Natural killer cell treated with Interleukin-12 subunit alpha and Interleukin-12 subunit beta and Interleukin-15 and Interleukin-18, amount 100 ng/mL, for 72 hours (primary cell): Measurements from ENCODE around the gene MTHFD2L. TPM values are rescaled to one million over a fixed set of nuclear protein-coding genes. Genes with fewer than 3 reads are reported as not detected.
"Not testable (repeated sequence)": the region's sequence is repeated elsewhere in the genome, so short reads cannot be mapped to it uniquely, and the experiment has no call there.

ENCODE experiments used
- ATAC-seq, 2 donors: fragments of 150-1000 bp; cut with Tn5 transposase in 1 of 2; sonication (Bioruptor Pico), chemical (Tn5 transposase) in 1 of 2; 2 replicates each; pipeline ENCODE4 v1.10.0; 2021
- DNase-seq: peaks from one replicate; pipeline ENCODE4 v3.0.0; 2022; ENCODE audit warnings: low spot score
- H3K27ac Mint-ChIP-seq, 2 donors: 1 replicate in 1 of 2; 2 replicates in 1 of 2; pipeline ENCODE4 v1.8.0; 2022; ENCODE audit warnings: mixed read lengths in 2 of 2, mild to moderate bottlenecking in 1 of 2, moderate library complexity in 1 of 2
- H3K27me3 Mint-ChIP-seq, 2 donors: 1 replicate in 1 of 2; 2 replicates in 1 of 2; pipeline ENCODE4 v1.8.0; 2022; ENCODE audit warnings: mixed read lengths in 2 of 2
- H3K36me3 Mint-ChIP-seq: one replicate; pipeline ENCODE4 v1.8.0; 2022; ENCODE audit warnings: mixed read lengths
- H3K4me1 Mint-ChIP-seq, 2 donors: 1 replicate in 1 of 2; 2 replicates in 1 of 2; pipeline ENCODE4 v1.8.0; 2022; ENCODE audit warnings: low read depth in 2 of 2, mixed read lengths in 2 of 2, mild to moderate bottlenecking in 1 of 2
- H3K4me3 Mint-ChIP-seq: one replicate; pipeline ENCODE4 v1.8.0; 2022; ENCODE audit warnings: mixed read lengths
- H3K9me3 Mint-ChIP-seq: 2 replicates; pipeline ENCODE4 v1.8.0; 2022; ENCODE audit warnings: mixed read lengths
- total RNA-seq, 2 donors: library from RNA; stranded (reverse); gene quantifications; one replicate each; pipeline ENCODE4 v1.2.3, GENCODE V29; 2022

MTHFD2L gene
- total RNA-seq, 2 donors from 2014 or later = 8.4 to 14.5 TPM

- Mint-ChIP-seq H3K27me3 (no peaks in the 10 kb centered on the region), H3K36me3 (peaks cover 4% of the 10 kb centered on the region), H3K27ac (no peak overlapping the region), H3K4me1 (no peaks in the 10 kb centered on the region), H3K9me3 (no peaks in the 10 kb centered on the region), H3K4me3 (no peak overlapping the region)
- ATAC-seq (peak in 1 of 2 donors; percentile 85), DNase-seq (no peak)
Observed at GRCh38 chr4:74181219-74181618, 23.3 kb downstream of the MTHFD2L start.

DNA sequence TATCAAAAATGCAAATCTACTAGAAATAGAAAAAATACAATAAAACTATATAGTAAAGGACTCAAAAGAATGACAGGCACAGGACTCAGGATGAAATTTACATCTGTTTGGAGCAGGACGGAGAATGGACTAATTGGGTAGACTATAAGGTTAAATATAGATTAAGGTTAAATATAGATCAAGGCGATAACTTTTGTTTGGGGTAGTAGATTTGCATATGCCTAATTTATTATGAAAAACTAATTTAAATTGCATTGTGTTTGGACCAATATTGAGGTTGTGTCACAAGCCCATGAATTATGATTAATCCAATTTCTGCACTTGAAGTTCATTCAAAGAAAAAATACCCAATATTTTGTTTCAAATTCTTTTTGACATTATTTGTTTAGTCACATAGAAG, 31.0 kb downstream of the MTHFD2L start:
- Mint-ChIP-seq H3K27ac (no peak overlapping the region), H3K27me3 (no peaks in the 10 kb centered on the region)
- ATAC-seq = no peak

GRCh38 chr4:74189331-74190043, 31.6 kb downstream of the MTHFD2L start:
- H3K4me1 Mint-ChIP-seq = no peaks in the 10 kb centered on the region
- H3K4me3 Mint-ChIP-seq = no peak overlapping the region
- H3K27me3 Mint-ChIP-seq = no peaks in the 10 kb centered on the region
- ATAC-seq (no peak), DNase-seq (no peak)
- H3K36me3 Mint-ChIP-seq = no peaks in the 10 kb centered on the region
- no peak overlapping the region for H3K27ac Mint-ChIP-seq
- no peaks in the 10 kb centered on the region for H3K9me3 Mint-ChIP-seq

More for the DNA sequence above, 31.0 kb downstream of the MTHFD2L start:
- H3K9me3 Mint-ChIP-seq = no peaks in the 10 kb centered on the region
- no peak overlapping the region for H3K4me3 Mint-ChIP-seq
- no peaks in the 10 kb centered on the region for H3K36me3 Mint-ChIP-seq
- DNase-seq = no peak
- no peaks in the 10 kb centered on the region for H3K4me1 Mint-ChIP-seq

- H3K27me3 Mint-ChIP-seq = no peaks in the 10 kb centered on the region
- no peak overlapping the region for H3K4me3 Mint-ChIP-seq
- H3K9me3 Mint-ChIP-seq = no peaks in the 10 kb centered on the region
Observed at GRCh38 chr4:74190332-74190731, 32.4 kb downstream of the MTHFD2L start.

DNA sequence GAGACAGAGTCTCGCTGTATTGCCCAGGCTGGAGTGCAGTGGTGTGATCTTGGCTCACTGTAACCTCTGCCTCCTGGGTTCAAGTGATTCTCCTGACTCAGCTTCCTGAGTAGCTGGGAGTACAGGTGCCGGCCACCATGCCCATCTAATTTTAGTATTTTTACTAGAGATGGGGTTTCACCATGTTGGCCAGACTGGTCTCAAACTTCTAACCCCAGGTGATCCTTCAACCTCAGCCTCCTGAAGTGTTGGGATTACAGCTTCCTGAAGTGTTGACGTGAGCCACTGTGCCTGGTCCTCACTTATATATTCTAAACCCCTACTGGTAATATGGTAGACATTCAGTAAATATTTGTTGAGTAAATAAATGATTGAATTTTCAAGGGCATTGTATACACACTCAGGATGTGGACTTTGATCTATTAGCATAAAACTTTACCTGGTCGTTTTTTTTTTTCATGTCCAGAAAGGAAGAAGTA, 33.0 kb downstream of the MTHFD2L start:
- DNase-seq (no peak), ATAC-seq (no peak)
- H3K4me1 Mint-ChIP-seq = no peaks in the 10 kb centered on the region

More at GRCh38 chr4:74190332-74190731, 32.4 kb downstream of the MTHFD2L start:
- Mint-ChIP-seq H3K36me3 (no peaks in the 10 kb centered on the region), H3K27ac (no peak overlapping the region), H3K4me1 (no peaks in the 10 kb centered on the region)
- ATAC-seq (no peak), DNase-seq (no peak)

DNA sequence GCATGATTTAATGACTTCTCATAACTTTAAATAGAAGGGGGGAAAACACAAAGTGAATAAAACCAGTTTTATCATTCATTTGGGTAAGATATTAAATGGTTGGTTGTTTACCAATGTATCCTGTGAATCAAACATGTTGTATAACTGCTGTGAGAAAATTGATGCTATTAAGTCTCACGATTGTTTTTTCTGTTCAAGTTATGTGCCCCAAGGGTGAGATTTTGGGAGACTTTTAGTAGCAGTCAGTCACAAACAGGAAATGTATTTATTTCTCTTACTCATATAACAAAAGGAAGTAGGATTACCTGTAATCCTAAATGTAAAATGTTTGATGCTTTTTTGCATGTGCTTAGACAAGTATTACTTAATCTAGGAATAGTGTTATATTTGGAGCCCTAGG, 39.2 kb downstream of the MTHFD2L start:
- H3K4me3 Mint-ChIP-seq = no peak overlapping the region

More for the DNA sequence above, 33.0 kb downstream of the MTHFD2L start:
- no peak overlapping the region for H3K4me3 Mint-ChIP-seq
- H3K27ac Mint-ChIP-seq = no peak overlapping the region
- no peaks in the 10 kb centered on the region for H3K9me3 Mint-ChIP-seq
- no peaks in the 10 kb centered on the region for H3K36me3 Mint-ChIP-seq
- H3K27me3 Mint-ChIP-seq = no peaks in the 10 kb centered on the region

DNA sequence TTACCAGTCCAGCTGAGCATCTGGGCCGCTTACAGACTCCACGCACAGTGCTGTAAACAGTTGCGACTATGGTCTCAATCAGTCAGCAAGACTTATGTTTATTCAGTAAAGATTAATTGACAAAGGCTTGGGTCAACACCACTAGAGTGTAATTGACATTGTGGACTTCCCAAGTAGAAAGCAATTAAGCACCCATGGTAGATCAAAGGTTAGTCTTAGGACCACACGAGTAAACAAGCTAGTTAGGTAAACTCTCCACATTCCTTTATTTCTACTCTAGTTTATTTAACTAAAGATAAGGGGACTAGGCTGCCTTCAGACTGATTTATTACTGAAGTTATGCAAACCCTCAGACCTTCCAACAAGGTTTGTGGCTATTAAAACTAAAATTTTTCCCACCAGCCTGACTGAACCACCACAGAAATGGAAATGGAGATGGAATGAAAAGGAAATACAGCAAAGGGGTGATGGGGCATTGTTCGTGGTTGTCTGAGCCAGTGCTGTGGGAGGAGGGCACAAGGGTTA, 44.2 kb downstream of the MTHFD2L start:
- DNase-seq (no peak), ATAC-seq (no peak)
- Mint-ChIP-seq H3K36me3 (no peaks in the 10 kb centered on the region), H3K27me3 (no peaks in the 10 kb centered on the region), H3K4me3 (no peak overlapping the region), H3K4me1 (peaks cover 14% of the 10 kb centered on the region in 2 donors), H3K27ac (no peak overlapping the region), H3K9me3 (no peaks in the 10 kb centered on the region)

More for the DNA sequence above, 39.2 kb downstream of the MTHFD2L start:
- H3K27me3 Mint-ChIP-seq = no peaks in the 10 kb centered on the region
- no peaks in the 10 kb centered on the region for H3K36me3 Mint-ChIP-seq
- no peaks in the 10 kb centered on the region for H3K4me1 Mint-ChIP-seq
- H3K9me3 Mint-ChIP-seq = no peaks in the 10 kb centered on the region
- no peak for ATAC-seq
- no peak for DNase-seq
- H3K27ac Mint-ChIP-seq = no peak overlapping the region

- Mint-ChIP-seq H3K36me3 (no peaks in the 10 kb centered on the region), H3K4me1 (peaks cover 14% of the 10 kb centered on the region in 2 donors), H3K9me3 (no peaks in the 10 kb centered on the region), H3K27me3 (no peaks in the 10 kb centered on the region), H3K4me3 (no peak overlapping the region), H3K27ac (no peak overlapping the region)
- no peak for ATAC-seq
- no peak for DNase-seq
Observed at GRCh38 chr4:74203467-74203866, 45.5 kb downstream of the MTHFD2L start.

DNA sequence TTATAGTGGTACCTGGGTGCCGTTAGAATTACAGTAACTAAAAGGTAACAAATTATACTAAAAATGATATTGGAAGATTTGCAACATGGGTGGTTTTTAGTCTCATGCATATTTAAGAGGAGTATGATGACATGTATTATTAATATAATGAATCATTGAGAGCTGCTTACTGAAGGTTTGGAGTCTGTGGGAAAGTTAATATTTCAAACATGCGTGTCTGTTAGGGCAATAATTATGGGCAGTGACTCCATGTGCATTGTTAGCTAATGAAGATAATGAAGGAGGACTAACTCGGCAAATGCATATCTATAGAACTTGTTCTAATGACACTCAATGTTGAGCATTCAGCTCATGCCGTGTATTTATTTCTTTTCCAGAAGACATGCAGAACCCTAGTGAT, 47.1 kb downstream of the MTHFD2L start:
- Mint-ChIP-seq H3K9me3 (no peaks in the 10 kb centered on the region), H3K4me3 (no peak overlapping the region), H3K4me1 (peaks cover 14% of the 10 kb centered on the region in 2 donors), H3K36me3 (no peaks in the 10 kb centered on the region), H3K27ac (peak overlapping the region; percentile 69 to 87), H3K27me3 (no peaks in the 10 kb centered on the region)
- DNase-seq (no peak), ATAC-seq (no peak)

- Mint-ChIP-seq H3K4me1 (peaks cover 14% of the 10 kb centered on the region in 2 donors), H3K27ac (peak overlapping the region; percentile 69 to 87), H3K4me3 (peak overlapping the region; percentile 74), H3K9me3 (no peaks in the 10 kb centered on the region), H3K27me3 (no peaks in the 10 kb centered on the region), H3K36me3 (no peaks in the 10 kb centered on the region)
- no peak for DNase-seq
- ATAC-seq = no peak
Observed at GRCh38 chr4:74205559-74205958, 47.6 kb downstream of the MTHFD2L start.

DNA sequence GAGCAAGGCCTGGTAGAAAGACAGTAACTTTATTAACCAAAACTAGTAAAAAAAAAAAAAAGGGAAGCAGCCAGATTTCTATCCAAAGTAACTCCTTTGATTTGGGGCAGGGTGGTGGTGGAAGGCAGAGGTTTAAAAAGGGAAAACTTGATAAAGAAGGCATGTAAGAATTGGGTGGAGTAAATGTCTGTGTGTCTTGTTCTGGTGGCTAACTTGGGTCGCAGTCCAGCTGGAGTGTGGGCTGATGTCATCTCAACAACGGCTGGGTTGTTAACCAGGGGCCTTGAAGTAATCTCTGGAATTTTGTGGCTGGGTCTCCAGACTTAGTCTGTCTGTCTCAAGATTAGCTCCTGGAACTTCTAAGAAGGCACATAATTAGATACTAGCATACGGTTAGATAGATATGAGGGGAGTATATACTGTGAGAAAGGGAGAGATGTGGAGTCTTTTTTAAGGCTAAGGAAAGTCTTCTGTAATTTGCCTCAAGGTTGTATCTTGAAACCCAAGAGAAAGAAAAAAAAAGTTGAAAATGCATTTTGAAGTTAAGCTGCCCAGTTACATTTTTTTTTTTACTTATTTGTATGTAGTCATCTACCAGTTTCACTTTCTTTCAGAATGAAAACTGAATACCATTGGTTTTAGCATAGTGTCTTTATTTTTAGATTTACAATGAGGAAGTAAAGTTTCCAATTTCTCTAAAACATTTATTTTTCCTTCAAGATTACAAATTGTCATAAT, 48.3 kb downstream of the MTHFD2L start:
- Mint-ChIP-seq H3K36me3 (no peaks in the 10 kb centered on the region), H3K27ac (peak overlapping the region; percentile 69 to 87), H3K9me3 (peaks cover 1% of the 10 kb centered on the region), H3K4me1 (peaks cover 14% of the 10 kb centered on the region in 2 donors), H3K27me3 (no peaks in the 10 kb centered on the region), H3K4me3 (peak overlapping the region; percentile 74)
- ATAC-seq (no peak), DNase-seq (no peak)

DNA sequence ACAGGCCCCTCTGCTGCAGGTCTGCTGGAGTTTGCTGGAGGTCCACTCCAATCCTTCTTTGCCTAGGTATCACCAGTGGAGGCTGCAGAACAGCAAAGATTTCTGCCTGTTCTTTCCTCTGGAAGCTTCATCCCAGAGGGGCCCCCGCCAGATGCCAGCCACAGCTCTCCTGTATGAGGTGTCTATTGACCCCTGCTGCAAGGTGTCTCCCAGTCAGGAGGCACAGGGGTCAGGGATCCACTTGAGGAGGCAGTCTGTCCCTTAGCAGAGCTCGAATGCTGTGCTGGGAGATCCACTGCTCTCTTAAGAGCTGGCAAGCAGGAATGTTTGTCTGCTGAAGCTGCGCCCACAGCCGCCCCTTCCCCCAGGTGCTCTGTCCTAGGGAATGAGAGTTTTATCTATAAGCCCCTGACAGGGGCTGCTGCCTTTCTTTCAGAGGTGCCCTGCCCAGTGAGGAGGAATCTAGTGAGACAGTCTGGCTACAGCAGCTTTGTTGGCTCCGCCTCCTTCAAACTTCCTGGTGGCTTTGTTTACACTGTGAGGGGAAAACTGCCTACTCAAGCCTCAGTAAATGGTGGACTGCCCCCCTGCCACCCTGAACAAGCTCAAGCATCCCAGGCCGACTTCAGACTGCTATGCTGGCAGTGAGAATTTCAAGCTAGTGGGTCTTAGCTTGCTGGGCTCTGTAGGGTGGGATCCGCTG, 56.7 kb downstream of the MTHFD2L start:
- not testable (repeated sequence) for H3K4me1 Mint-ChIP-seq, H3K4me3 Mint-ChIP-seq, DNase-seq, ATAC-seq, H3K27ac Mint-ChIP-seq, H3K9me3 Mint-ChIP-seq, H3K27me3 Mint-ChIP-seq
- peaks cover 27% of the 10 kb centered on the region for H3K36me3 Mint-ChIP-seq

- peaks cover 27% of the 10 kb centered on the region for H3K36me3 Mint-ChIP-seq
Observed at GRCh38 chr4:74215236-74215635, 57.3 kb downstream of the MTHFD2L start.

More at GRCh38 chr4:74215236-74215635, 57.3 kb downstream of the MTHFD2L start:
- H3K4me3 Mint-ChIP-seq, H3K4me1 Mint-ChIP-seq, ATAC-seq, H3K27ac Mint-ChIP-seq, H3K27me3 Mint-ChIP-seq, H3K9me3 Mint-ChIP-seq, DNase-seq: not testable (repeated sequence)
